GM19397 (cell line): ENCODE data around the gene FAM168A.
A peak's percentile ranks its signal among the peaks of the same experiment; 100 is the strongest.

Experiments
- ATAC-seq: cut with Tn5 transposase; IDR thresholded peaks from one replicate; pipeline ENCODE4 v1.9.1; 2021; ENCODE audit warnings: mild to moderate bottlenecking, moderate library complexity; ENCODE audit not compliant: unreplicated experiment

FAM168A gene

GRCh38 chr11:73379189-73379880, 218.6 kb downstream of the FAM168A start:
- no peak for ATAC-seq

DNA sequence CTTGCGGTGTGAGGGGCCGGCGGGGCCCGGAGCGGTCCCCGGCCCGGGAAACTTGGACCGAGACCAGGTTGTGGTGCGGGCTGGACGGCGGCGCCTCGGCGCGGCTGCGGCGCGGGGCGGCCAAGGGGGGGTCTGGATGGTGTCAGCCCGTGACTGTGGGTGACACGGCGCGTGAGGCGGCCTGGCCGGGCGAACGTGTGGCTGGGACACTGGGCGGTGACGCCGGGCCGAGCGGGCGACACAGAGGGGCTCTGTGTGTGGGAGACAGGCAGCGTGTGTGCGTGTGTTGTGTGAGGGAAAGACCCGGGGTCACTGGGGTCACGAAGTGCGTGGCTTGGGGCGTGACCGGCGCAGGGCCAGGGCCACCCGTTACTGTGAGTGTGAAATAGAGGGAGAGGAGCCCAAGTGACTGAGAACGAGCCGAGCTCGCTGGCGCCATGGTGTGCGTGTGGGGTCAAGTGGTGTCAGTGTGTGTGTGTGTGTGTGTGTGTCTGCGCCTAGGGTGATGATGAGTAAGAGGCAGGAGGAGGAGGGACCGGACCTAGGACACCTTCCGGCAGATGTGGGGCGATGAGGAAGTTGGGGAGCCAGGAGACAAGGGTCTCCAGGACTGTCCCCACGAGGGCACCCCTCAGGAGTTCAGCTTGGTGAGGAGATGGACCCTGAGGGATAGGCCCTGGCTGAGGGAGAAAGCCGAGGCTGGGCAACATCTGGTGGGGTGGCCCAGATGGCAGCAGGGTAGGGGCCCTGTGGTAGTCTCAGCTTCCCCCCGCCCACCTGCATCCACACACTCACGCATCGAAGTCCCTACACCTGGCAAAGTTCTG, 220.9 kb downstream of the FAM168A start:
- peak; percentile 14 for ATAC-seq

- peak; percentile 73 for ATAC-seq
Observed at GRCh38 chr11:73376160-73376802, 221.6 kb downstream of the FAM168A start, which contains the start of gene RELT. Gene RELT, plus strand, starts transcription at chr11:73376399. Its CDS starts 12,738 bp downstream, at chr11:73389137.

DNA sequence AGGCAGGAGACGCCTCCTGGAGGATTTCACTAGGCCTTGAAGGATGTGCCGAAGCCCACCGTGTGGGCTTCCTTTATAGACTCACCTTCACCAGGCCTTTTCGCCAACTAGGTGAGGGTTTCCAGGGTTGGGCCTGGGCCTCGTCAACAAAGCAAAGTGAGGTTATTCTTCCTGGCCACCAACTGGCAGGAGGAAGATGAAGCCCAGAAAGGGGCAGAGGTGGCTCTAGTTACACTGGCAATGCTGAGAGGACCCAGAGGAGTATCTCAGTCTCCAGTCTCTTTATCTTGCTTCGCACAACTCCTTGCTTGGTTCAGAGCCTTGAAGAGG, 222.1 kb downstream of the FAM168A start:
- ATAC-seq = no peak

- ATAC-seq = no peak
Observed at GRCh38 chr11:73374151-73374550, 223.8 kb downstream of the FAM168A start.

DNA sequence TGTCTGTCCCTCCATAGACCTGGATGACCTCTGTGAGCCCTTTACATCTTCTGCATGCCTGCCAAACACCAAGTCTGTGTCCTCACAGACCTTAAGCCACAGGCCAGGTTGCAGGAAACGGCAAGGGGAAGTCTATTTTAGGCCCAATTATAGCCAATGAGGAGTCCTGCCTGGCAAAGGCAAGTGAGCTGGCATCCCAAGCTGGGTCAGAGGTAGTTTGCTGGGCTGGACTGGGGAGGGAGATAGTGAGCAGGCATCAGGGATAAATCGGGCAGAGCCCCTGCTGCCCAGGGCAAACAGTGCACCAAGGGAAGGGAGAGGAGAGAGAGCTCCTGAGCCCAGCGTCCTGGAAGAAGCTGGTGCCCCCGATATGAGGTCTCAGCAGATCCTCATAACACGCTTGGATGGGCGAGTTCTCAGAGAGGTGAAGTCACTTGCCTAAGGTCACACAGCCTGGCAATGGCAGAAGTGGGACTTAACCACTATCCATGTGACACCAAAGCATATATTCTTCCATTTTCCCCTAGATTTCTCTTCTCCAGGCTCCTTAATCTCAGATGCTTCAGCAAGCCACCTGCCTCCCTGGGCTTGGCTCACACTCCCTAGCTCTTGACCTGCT, 225.4 kb downstream of the FAM168A start:
- ATAC-seq = no peak

DNA sequence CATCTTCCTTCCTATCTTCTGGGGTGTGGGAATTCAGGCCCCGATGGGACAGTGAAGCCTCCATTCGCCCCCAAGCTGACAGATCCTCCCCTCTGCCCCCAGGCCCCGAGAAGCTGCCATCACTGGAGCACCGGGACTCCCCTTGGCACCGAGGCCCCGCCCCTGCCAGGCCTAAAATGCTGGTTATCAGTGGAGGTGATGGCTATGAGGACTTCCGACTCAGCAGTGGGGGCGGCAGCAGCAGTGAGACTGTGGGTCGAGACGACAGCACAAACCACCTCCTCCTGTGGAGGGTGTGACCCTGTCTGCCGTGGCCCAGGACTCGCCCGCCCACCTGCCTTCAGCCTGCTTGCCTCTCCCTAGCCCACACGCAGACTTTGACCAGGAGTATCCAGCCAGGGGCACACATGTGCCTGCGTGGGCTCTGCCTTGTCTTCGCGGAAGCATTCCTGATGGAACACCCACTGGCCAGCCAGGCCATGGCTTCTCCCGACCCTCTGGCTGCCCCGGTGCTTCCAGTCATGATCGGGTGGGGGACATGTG, 230.4 kb downstream of the FAM168A start:
- no peak for ATAC-seq

- ATAC-seq = no peak
Observed at GRCh38 chr11:73366953-73367352, 231.0 kb downstream of the FAM168A start.

DNA sequence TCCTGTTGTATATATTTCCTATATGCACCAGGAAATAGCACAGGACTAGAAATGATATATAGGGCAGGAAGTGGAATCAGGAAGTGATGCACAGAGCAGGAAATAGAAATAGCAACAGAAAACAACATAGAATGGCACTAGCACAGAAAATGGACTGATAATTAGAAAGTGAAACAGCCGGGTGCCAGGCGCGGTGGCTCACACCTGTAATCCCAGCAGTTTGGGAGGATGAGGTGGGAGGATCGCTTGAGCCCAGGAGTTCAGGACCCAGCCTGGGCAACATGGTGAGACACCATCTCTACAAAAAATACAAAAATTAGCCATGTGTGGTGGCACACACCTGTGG, 231.7 kb downstream of the FAM168A start:
- no peak for ATAC-seq

GRCh38 chr11:73365352-73366264, 232.3 kb downstream of the FAM168A start:
- no peak for ATAC-seq

- no peak for ATAC-seq
Observed at GRCh38 chr11:73363147-73363546, 234.8 kb downstream of the FAM168A start.

- ATAC-seq = no peak
Observed at GRCh38 chr11:73361953-73362776, 235.7 kb downstream of the FAM168A start.

- ATAC-seq = no peak
Observed at GRCh38 chr11:73360743-73361369, 237.1 kb downstream of the FAM168A start.

GRCh38 chr11:73359930-73360742, 237.8 kb downstream of the FAM168A start:
- ATAC-seq = no peak

DNA sequence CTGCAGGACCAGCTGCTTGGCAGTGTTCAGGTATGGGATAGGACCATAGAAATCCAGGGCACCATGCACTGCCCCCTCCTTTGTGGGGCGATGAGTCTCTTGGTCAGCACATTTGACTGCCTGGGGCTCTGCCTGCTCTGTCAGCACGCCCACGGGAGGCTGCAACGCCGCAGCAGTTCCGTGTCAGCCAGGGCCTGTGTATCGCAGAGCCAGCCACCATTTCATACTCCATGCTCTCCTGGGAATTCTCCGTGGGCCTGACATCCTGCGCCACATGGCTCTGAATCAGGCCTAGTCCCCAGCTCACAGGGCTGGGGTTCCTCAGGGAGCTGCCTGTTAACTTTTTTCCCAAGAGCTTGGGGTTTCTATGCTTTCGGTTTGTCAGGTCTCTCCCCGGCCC, 238.6 kb downstream of the FAM168A start:
- no peak for ATAC-seq

DNA sequence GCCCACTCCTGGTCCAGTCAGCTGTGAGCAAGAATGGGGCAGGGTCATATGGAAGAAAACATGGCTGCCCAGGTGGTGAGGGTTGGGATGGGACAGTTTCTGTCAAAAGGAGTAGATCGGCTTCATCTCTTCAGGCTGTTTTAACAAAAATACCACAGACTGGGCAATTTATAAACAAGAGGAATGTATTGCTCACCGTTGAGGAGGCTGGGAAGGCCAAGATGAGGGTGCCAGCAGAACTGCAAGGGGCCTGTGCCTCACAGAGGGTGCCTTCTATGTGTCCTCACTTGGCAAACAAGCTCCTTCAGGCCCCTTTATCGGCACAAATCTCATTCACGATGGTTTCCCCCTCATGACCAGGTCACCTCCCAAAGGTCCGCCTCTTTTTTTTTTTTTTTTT, 239.8 kb downstream of the FAM168A start:
- no peak for ATAC-seq

- no peak for ATAC-seq
Observed at GRCh38 chr11:73356979-73357860, 240.7 kb downstream of the FAM168A start.
